ENCODE results near the gene STK32B. TPM values are rescaled to one million over a fixed set of nuclear protein-coding genes. Genes with fewer than 3 reads are reported as not detected.

Gene STK32B
- total and polyA plus RNA-seq, 2 of the 4 experiments (the other 2 are of a cell fraction) = 5.5 to 6.3 TPM

- H2BK15ac ChIP-seq (ENCODE audit: low read depth, low read length) = no peak overlapping the region
- H2BK120ac ChIP-seq (ENCODE audit: low read depth, low read length) = no peak overlapping the region
- H3K36me3 ChIP-seq (ENCODE audit: control insufficient read depth, insufficient read depth, low read length) = no peaks in the 10 kb centered on the region
- H4K91ac ChIP-seq (ENCODE audit: insufficient read depth, low read depth, low read length) = no peak overlapping the region
- H3K27me3 ChIP-seq (ENCODE audit: control insufficient read depth, insufficient read depth, low read length) = no peaks in the 10 kb centered on the region
- H2AFZ ChIP-seq (replicated peaks; ENCODE audit: low read length, poor library complexity) = no peak overlapping the region
- H3K9ac ChIP-seq (ENCODE audit: low read depth, low read length) = no peak overlapping the region
- intact Hi-C loops (cut with micrococcal nuclease) (no loop called here), in situ Hi-C loops (cut with MboI; ENCODE audit: low sequenced_read_pairs) (no loop called here), dilution Hi-C loops (cut with HindIII; ENCODE audit: low sequenced_read_pairs, unreplicated experiment) (no loop called here)
- no peak overlapping the region for H2BK5ac ChIP-seq (ENCODE audit: low read depth, low read length, poor library complexity, severe bottlenecking)
- H3K4ac ChIP-seq (ENCODE audit: low read depth, low read length) = no peak overlapping the region
- no peak overlapping the region for H4K8ac ChIP-seq (ENCODE audit: low read depth in 2 of 2, low read length in 2 of 2)
- H3K27ac ChIP-seq (ENCODE audit: insufficient read depth, low read length) = no peak overlapping the region
- no peak overlapping the region for H2BK20ac ChIP-seq (ENCODE audit: low read depth, low read length)
- H3K14ac ChIP-seq (replicated peaks; ENCODE audit: low read depth, low read length) = no peak overlapping the region
- H3K9me1 ChIP-seq (ENCODE audit: insufficient read depth, low read length) = no peaks in the 10 kb centered on the region
- ATAC-seq (ENCODE audit: low read depth) = no peak
- no peak overlapping the region for H4K5ac ChIP-seq (ENCODE audit: low read depth, low read length)
- no peaks in the 10 kb centered on the region for H3K79me1 ChIP-seq (ENCODE audit: low read depth in 1 of 2, low read length in 2 of 2)
- no peaks in the 10 kb centered on the region for H3K4me1 ChIP-seq (ENCODE audit: control insufficient read depth, insufficient read depth, low read length)
- no TSS peak for BruUV-seq (replicated peaks)
- H2AK5ac ChIP-seq (ENCODE audit: low read depth, low read length) = no peak overlapping the region
- ChIA-PET CTCF (no interaction called here), POLR2A (ENCODE audit: unreplicated experiment) (no interaction called here)
- no peak overlapping the region for H3K4me3 ChIP-seq (ENCODE audit: insufficient read depth, low read depth, low read length)
- H3K9me3 ChIP-seq (ENCODE audit: control insufficient read depth, insufficient read depth, low read length) = peaks cover 3% of the 10 kb centered on the region
- no peak for DNase-seq
- no peak overlapping the region for H2AK9ac ChIP-seq (replicated peaks; ENCODE audit: low read depth, low read length, poor library complexity)
- H3K4me2 ChIP-seq (ENCODE audit: low read depth, low read length) = no peak overlapping the region
- no peak overlapping the region for H3K56ac ChIP-seq (ENCODE audit: extremely low read depth, insufficient read depth, low read length)
- TF ChIP-seq BHLHE40 (IDR thresholded peaks at IDR 0.05; ENCODE audit: low read depth, low read length) = no peak
- no peak for TF ChIP-seq MAFK (IDR thresholded peaks at IDR 0.05; ENCODE audit: low read depth, low read length)
- TF ChIP-seq MAZ (IDR thresholded peaks at IDR 0.05; ENCODE audit: borderline replicate concordance, low read depth, low read length) = no peak
- no peak for TF ChIP-seq RAD21 (IDR thresholded peaks at IDR 0.05; ENCODE audit: low read length)
- no peak for TF ChIP-seq USF2 (IDR thresholded peaks at IDR 0.05; ENCODE audit: low read depth, low read length)
- TF ChIP-seq NFE2L2 (IDR thresholded peaks at IDR 0.05; ENCODE audit: low read depth, low read length) = no peak
- TF ChIP-seq POLR2A (IDR thresholded peaks at IDR 0.05; ENCODE audit: low read depth, low read length) = no peak
- TF ChIP-seq RCOR1 (IDR thresholded peaks at IDR 0.05; ENCODE audit: insufficient replicate concordance, low read length) = no peak
- no peak for TF ChIP-seq SMC3 (IDR thresholded peaks at IDR 0.05; ENCODE audit: low read depth, low read length)
- no peak for TF ChIP-seq CTCF (conservative IDR thresholded peaks at IDR 0.05; ENCODE audit: low read depth, low read length)
- TF ChIP-seq ELK1 (IDR thresholded peaks at IDR 0.05; ENCODE audit: borderline replicate concordance, low read depth, low read length) = no peak
- TF ChIP-seq MXI1 (IDR thresholded peaks at IDR 0.05; ENCODE audit: borderline replicate concordance, low read depth, low read length) = no peak
- no peak for TF ChIP-seq CHD1 (IDR thresholded peaks at IDR 0.05; ENCODE audit: low read depth, low read length)
- no peak for TF ChIP-seq RFX5 (IDR thresholded peaks at IDR 0.05; ENCODE audit: low read depth, low read length)
- no peak for TF ChIP-seq CEBPB (IDR thresholded peaks at IDR 0.05; ENCODE audit: low read depth, low read length)
- no peak for TF ChIP-seq FOS (IDR thresholded peaks at IDR 0.05; ENCODE audit: low read depth, low read length)
- H3K18ac ChIP-seq (ENCODE audit: low read depth, low read length) = no peak overlapping the region
- no peaks in the 10 kb centered on the region for H4K20me1 ChIP-seq (ENCODE audit: insufficient read depth, low read length)
- no peak overlapping the region for H3K23ac ChIP-seq (ENCODE audit: low read depth, low read length)
These were observed 437.1 kb downstream of the STK32B start for GRCh38 chr4:5488413-5488812.
